GM21576 (cell line): ENCODE results near the gene CRACR2A.

Source experiments
- ATAC-seq: cut with Tn5 transposase; IDR thresholded peaks from one replicate; pipeline ENCODE4 v1.9.1; 2021; ENCODE audit warnings: mild to moderate bottlenecking, moderate library complexity; ENCODE audit not compliant: unreplicated experiment

CRACR2A gene

DNA sequence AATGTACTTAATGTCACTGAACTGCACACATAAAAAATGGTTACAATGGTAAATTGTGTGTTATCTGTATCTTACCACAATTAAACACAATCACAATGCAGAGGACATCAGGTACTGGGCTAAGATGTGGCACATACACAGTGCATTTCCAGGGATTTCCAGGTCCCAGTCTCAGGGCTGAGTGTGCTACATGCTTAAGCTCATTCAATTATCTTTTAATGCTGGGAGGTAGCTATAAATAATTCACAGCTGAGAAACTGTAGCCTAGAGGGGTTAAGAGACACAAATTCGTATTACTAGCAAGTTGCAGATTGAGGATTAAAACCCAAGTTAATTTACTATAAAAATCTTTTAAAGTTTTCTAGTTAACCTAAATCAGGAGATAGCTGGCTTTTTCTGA lies 67.1 kb downstream of the CRACR2A start:
- ATAC-seq: no peak

DNA sequence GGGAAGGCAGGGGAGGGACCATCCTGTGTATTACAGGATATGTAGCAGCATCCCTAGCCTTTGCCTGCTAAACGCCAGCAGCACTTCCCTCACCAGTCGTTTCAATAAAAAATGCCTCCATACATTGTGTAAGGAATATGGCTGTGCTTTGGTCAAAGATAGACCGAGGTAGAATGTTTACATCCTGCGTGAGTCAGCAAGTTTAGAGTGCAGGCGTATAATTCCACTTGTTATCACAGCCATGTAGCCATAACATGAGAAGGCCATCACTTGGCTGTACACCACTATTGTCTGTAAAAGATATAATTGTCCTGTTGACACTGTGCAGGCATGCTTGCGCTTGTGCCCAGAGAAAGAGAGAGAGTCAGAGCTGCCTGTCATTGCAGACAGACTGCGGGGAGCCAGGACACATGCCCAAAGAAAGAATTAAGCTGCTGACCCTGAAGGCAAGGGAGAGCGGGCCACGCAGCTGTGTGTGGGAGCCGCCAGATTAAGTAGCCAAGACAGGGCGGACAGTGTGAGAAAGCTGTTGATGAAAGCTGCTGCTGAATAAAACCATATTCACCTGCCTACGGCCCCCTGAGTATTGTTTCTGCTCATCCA lies 68.4 kb downstream of the CRACR2A start:
- ATAC-seq: no peak

DNA sequence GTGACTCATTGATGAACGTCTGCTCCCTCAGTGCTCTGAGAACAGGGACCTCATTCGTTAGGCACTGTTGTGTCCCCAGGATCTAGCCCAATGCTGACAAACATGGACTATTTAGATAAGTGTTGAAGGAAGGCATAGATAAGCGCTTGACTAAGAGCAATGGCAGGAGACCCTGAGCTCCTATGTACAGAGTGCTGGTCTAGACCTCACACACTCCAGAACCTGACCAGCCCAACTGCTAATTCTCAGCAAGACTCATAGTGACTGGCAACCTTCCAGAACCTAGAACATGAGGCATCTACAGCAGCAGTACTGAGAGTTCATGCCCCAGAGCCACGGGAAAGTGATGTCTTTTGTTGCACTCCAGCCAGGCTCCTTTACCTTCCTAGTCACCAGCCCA lies 69.2 kb downstream of the CRACR2A start:
- ATAC-seq: no peak

DNA sequence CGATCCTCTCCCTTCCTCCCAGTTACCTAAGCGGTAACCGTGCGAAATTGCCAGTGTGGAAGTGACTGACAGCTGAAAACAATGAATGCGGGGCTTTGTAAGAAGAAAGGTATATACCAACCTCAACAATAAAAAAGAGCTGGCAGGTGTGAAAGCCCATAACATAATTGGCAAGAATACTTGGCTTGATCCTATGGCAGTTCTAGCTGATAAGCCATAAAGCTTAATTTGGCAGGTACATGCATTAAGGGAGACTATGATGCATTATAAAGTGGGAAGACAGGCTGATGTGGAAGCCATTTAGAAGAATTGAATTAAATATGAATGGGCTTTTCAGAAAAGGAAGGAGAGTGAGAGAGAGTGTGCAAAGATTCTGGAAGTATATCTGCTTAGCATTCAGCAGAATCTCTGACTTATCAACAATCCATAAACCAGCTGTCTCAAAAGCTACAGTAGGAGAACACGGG lies 71.3 kb downstream of the CRACR2A start:
- ATAC-seq: no peak

DNA sequence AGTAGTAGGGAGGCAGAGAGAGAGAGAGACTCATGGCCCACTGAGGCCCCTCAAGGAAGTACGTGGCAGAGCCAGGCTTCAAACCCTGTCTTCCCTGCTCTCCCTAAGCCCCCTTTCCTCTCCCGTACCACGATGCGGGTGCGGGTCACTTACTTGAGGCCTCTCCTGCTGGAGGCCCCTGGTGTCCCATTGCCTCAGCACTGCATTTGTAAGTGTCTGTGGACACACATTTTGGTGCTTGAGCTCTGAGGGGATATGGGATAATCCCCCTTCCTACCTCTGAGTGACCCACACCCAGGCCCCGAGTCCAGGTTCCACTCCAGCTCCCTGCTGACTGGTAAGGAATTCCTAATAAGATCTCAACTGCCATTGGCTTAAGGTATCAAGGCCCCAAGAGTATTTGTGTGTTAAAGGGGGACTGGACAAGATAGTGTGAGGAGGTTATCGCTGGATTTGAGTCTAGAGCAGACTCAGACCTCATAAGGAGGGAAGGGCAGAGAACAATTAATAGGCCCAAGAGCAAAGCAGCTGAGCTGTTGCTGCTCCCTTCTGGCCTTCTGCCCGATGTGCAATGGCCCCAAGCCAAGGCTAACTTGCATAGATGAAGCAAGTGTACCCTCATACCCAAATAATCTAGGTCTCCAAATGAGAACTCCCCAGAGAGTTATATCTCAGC lies 71.9 kb downstream of the CRACR2A start:
- no peak for ATAC-seq

DNA sequence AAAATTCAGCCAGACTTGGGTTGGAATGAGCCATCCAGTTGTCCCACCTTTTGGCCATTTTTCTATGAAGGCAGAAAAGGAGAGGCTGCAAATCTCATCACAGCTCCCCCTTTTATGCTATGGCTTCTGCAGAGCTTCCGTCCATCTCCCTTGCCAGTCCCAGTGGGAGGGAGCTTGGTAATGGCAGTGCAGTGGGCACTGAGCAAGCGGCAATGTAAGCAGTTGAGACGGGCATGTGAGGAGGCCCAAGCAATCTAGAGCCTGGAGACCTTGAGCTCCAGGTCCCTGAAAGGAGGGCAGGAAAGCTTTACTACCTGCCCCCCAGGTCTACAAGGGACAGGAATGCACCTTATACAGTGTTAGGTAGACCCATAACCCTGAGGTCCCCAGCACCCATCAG lies 73.1 kb downstream of the CRACR2A start:
- no peak for ATAC-seq

DNA sequence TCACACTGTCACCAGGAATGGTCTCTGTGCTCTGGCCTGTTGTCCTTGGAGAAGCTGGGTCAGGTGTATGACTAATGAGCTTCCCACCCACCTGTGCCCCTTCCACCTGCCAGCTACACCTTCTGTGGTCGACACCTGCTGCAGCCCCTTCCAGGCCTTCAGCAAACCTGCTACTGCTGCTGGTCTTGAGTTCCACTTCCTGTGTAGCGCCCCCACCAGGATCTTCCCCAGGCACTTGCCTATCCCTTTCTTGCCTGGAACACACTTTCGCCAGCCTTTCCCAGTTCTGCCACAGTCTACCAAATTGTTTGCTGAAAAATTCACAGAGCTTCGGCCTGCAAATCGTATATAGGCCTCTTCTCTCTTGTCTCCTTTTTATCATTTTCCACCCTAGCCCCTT lies 75.3 kb downstream of the CRACR2A start:
- ATAC-seq: no peak

DNA sequence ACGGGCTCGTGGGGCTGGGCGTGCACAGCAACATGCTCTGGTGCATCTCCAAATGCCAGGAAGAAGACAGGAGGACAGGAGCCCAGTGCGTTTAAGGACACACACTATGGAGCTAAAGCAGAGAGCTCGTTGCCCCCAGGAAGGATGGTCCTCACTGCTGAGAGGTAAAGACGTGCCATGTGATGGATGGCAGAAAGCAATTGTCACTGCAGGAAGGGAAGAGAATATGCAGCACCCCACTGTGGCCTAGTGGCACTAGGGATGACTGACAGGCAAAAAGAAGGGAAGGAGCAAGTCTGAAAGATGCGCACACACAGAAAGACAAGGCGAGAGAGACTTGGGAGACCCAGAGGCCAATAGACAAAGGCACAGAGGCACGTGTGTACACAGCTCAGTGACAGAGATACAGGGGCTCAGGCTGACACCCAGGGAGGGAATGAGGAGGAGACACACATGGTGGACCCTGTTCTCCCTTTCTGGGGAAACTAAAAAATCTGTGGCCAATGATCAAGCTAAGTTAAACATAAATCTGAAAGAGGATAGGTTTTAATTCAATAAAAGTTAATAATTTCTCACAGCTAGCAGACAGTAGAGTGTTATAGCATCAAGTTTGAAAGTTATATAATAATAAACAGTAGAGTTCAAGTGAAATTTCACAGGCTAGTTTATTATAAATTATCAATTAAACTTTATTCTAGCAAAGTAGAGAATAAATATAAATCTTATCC lies 78.8 kb downstream of the CRACR2A start:
- no peak for ATAC-seq

DNA sequence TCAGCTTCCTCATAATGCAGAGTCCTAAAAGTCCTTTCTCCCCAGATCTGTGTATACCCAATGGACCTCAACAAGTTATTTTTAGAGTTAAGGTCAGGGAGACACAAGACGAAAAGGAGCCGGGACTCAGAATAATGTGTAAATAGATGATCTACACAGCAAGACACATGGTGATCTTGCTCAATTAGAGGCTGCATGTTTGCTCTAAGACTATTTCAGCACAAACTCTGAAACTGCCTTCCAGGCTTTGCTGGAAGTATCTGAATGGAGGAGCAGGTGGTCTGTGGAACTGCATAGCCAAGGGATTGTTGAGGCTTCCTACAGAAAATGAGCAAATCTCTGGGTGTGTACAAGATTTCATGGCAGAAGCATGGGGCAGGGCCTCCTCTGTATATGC lies 80.8 kb downstream of the CRACR2A start:
- no peak for ATAC-seq

DNA sequence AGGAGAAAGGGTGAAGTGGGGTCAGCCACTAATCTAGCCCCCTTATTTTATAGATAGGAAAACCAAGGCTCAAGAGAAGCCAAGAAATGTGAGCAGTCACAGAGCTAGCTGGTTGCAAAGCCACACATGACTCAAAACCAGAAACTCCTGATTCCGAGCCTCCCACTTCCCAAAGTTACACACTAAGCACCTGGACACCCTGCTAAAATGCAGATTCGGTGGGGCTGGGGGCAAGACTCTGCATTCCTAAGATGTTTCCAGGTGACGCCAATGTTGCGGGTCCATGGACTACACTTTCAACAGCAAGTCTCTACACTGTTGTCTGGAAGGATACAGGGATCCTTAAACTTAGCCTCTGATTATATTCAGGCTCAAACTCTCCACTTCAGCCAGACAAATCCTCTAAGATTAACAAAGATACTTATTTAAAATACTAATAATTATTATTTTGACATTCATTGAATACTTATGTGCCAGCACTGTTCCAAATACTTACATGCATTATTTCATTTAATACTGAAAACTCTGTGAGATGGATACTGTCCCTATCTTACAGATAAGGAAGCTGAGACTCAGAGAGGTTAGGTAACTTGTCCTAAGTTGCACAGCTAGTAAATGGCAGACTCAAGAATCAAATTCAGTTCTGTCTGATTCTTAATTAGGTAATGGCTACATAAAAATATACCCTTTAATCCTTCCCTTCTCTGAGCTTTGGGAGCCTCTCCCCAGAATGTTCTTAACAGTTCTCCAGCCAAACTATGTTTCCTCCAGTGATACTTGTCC lies 81.4 kb downstream of the CRACR2A start:
- no peak for ATAC-seq

DNA sequence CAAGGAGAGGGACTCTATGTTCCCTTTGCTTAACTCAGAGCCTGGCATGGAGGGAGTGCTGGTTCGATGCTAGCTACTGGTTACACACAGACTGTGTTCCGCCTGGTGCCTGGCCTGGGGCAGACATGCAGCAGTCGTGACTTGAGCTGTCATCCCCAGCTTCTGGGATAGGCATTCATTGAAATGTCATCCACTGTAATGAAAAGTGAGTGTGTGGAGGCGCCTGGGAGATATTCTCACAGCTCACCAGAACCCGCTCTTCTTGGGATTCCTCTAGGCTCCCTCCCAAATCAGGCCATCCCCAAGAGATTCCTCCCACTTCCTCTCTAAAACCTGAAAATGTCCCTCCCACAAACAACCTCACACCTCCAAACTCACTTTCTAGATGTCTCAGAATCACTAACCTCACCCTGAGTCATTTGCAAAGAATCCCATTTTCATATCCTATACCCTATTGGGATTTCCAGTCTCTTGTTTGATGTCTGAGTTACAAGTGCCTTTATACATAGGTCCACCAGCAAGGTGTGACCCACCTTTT lies 82.8 kb downstream of the CRACR2A start:
- ATAC-seq: no peak

DNA sequence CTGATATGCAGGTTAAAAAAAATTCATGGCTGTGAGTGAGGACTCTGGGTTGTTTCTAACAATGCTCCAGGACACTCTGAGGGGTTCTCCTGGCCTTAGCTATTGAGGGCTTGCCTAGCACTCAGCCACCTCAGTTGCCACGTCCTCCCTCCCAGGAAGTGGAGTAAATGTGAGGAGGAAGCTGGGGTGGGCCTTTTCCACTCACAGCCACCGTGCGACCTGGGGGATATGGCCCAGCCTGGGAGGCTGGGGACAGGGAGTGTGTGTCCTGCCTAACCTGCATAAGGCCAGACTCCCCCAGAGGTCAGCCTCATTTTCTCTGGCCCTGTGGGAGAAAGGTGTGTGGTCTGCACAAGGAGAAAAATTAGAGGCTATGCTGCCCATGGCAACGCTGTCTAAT lies 83.3 kb downstream of the CRACR2A start:
- no peak for ATAC-seq

DNA sequence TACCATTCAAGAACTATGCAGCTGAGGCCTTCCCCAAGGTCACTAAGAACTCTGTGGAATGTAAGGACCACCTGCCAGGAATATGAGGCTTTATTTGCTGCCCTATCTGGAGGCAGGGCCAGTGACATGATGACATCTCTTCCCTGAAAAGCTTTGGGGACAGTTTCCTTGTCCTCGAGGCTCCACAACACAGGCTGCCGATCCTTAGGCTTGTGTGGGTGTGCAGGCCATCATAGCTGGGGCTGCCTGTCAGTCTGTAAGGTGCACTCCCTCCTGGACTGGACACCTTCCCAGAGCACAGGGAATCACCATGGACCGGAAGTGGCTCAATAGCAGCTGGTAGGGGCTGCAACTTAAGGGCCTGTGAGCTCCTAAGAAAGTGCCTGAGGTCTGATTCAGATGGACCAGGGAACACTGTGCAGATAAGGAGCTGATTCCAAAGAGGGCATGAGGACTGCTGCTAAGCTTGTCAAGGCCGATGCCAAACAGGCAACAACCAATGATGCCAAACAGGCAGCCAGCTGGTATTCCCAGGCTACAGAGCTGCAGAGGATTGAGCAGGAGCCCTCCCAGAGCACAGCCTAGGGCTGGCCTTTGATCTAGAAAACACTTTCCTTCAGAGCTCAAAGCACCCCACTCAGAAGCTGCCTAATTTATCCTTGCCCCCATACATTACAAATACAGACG lies 84.3 kb downstream of the CRACR2A start:
- ATAC-seq: no peak

DNA sequence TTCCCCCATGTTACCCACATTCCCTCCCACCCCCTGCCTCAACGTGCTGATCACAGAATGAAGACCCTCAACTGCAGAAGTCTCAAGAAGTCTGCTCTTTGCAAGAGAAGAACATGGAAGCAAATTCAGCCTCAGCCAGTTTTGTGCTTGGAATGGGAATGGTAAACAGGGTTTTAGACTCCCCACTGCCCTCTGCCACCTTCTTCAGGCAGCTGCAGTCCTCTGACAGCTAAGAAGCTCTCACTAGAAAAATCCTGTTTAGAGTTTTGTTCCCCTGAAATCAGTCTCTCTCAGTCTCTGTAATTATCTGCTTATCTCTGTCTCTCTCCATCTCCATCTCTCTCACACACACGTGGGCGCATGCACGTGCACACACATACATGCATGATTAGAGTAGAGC lies 85.4 kb downstream of the CRACR2A start:
- ATAC-seq: no peak

DNA sequence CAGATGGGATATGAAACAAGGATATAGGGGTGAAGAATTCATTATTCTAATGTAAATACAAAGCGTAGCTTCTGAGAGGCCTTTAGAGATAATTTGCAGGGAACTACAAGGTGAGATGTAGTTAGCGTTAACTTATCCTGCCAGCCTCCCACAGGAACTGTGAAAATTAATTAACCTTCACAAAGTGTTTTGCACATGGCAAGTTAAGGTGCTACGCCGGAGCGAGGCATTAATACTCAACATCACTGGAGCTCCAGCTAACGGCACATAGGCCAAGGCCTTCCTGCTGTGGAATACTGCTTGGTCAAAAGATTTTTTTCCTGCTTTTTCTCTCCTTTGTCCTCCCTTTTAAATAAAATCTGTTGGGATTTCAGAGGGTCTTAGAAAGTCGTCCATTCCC lies 86.5 kb downstream of the CRACR2A start:
- no peak for ATAC-seq

DNA sequence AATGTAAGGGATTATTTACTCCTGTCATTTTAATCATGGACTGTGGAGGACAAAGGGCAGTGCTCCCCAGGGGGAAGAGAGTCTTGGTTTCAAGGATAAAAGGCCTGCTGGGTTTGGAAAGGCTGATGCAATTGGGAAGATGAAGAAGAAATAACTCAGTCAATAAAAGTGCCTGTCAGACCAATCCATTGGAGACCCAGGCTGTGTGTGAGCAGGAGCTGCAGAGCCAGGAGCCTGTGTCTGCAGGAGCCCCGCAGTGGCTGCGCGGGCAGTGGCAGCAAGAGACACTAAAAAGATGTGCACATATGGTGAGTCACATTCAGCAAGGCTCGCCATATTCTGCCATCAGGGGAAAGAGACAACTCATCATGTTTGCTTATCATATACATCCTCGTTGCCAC lies 90.4 kb downstream of the CRACR2A start:
- ATAC-seq: no peak

DNA sequence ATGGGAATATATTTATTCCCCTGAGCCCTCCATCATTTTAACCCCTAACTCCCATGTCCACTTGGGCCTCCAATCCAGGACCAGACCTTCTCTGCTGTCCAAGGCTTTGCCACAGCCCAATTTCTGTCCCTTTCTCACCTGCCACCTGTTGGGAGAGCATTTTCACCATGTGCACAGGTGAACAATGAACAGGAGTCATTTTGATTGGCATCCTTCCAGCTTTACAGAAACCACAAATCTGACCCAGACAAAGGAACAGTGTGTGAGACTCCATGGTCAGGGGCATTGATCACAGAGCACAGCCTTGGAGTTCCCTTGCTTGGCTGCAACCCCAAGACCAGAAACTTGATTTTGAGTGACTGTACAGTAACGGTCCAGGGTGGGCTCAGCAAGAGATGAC lies 91.9 kb downstream of the CRACR2A start:
- ATAC-seq: no peak

DNA sequence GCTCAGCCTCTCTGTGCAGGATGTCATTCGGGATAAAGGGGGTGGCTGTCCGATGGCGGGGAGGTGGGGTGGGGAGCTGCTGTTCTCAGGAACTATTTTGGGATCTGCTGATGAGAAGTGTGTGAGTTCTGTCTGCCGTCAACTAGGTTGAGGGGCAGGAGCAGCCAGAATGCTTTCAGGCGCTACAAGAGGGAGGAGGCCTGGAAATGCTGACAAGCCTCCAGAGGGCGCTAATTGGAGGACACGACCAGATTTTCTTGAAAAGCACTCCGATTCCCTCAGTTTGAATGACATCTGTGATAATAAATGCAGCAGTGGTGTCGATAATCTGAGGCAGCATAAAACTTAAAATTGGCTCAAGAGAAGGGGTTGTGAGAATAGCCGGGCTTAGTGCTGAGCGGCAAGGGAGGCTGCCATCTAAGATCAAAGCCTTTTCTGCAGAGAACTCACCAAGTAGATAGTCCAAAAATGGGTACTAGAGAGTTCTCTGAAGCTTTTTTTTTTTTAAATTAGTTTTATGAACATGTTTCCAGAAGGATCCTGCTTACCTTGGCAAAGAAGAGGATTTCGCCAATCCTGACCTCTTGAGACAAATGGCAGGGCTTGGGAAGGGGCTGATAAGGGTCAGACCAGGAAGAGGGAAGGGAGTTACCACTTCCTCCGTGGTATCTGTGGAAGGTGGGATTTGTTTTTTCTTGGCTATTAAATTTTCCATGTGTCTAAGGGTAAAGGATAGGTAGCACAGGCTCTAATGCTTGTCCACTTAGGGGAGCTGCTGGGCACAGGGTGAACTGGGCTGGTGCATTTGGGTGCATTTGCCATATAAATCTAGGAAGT lies 94.4 kb downstream of the CRACR2A start:
- no peak for ATAC-seq

DNA sequence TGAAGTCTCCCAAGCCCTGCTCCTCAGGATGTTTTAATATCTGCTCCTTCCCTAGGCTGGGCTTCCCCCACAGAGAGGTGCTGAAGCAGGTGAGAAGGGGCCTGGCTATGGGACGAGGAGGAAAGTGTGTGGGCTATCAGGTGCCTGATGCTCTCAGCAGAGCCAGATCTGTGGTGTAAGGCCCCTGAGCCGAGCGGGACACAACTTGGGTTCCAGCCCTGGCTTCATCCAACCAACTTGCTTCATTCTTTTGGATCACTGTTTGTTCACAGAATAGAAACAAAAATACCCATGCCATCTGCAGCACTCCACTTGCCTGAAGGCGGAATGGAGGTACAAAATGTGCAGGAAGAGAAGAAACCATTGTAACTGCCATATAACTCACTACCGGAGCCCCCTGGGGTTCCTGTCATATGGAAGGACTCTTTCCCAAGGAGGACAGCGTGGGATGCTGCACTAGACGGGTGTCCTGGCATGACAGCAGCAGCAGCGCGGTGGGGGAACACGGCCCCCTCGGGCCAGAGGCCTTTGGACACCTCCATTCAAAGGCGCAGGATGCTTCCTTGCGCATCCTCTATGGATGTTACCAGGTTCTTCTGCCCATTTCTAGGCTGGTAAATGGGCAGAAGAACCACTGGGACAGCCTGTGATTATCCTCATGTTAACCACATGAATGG lies 95.8 kb downstream of the CRACR2A start:
- no peak for ATAC-seq
